Left kidney (tissue), 2 donors: ENCODE results near the gene ATAD2B. TPM values are rescaled to one million over a fixed set of nuclear protein-coding genes. Genes with fewer than 3 reads are reported as not detected.
"Not testable (repeated sequence)": the region's sequence is repeated elsewhere in the genome, so short reads cannot be mapped to it uniquely, and the experiment has no call there.

Experiments used
- DNase-seq: peaks from one replicate; pipeline ENCODE4 v3.0.0-alpha.2; 2013
- polyA plus RNA-seq: library from polyadenylated mRNA; unstranded; fragments of 120-200 nt; gene quantifications from one replicate; pipeline ENCODE4 v1.2.1, GENCODE V29; 2013; ENCODE audit not compliant: insufficient read length

The ATAD2B gene
- polyA plus RNA-seq, 1 donor: 23.8 TPM

DNA sequence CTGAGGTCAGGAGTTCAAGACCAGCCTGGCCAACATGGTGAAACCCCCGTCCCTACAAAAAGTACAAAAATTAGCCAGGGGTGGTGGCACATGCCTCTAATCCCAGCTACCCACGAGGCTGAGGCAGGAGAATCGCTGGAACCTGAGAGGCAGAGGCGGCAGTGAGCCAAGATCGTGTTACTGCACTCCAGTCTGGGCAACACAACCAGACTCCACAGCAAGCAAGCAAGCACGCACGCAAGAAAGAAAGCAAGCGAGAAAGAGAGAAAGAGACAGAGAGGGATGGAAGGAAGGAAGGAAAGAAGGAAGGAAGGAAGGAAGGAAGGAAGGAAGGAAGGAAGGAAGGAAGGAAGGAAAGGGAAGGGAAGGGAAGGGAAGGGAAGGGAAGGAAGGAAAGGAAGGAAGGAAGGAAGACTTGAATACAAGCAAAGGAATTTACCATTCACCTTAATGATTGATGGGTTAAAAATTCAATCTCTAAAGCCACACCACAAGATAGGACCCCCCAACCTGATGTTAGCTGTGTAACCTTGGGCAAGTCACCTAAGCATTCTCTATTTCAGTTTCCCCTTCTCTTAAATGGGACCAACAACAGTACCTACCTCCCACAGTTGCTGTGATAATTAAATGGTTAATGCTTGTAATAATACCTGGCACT is 181.7 kb downstream of the ATAD2B start:
- DNase-seq: no peak

DNA sequence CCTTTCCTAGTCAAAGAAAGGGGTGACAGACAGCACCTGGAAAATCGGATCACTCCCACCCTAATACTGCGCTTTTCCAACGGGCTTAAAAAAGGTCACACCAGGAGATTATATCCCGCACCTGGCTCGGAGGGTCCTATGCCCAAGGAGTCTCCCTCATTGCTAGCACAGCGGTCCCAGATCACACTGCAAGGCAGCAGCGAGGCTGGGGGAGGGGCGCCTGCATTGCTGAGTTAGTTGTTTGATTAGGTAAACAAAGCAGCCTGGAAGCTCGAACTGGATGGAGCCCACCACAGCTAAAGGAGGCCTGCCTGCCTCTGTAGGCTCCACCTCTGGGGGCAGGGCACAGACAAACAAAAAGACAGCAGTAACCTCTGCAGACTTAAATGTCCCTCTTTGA is 190.1 kb downstream of the ATAD2B start:
- DNase-seq: not testable (repeated sequence)

DNA sequence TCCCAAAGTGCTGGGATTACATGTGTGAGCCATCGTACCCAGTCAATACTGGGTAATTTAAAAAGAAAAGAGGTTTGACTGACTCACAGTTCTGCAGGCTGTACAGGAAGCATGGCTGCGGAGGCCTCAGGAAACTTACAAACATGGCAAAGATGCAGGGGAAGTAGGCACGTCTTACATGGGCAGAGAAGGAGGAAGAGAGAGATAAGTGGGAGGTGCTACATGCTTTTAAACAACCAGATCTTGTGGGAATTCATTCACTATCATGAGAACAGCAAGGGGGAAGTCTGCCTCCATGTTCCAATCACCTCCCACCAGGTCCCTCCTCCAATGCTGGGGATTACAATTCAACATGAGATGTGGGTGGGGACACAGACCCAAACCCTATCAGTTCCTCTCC is 192.5 kb downstream of the ATAD2B start:
- DNase-seq: no peak

DNA sequence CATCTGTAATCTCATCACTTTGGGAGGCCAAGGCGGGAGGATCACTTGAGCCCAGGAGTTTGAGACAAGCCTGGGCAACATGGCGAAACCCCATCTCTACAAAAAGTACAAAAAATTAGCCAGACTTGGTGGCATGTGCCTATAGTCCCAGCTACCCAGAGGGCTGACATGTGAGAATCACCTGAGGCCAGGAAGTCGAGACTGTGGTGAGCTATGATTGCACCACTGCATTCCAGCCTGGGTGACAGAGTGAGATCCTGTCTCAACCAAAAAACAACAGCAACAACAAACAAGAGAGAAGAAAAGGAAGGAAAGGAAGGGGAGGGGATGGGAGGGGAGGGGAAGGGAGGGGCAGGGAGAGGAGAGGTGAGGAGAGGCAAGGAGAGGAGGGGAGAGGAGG is 203.9 kb downstream of the ATAD2B start:
- DNase-seq: not testable (repeated sequence)

DNA sequence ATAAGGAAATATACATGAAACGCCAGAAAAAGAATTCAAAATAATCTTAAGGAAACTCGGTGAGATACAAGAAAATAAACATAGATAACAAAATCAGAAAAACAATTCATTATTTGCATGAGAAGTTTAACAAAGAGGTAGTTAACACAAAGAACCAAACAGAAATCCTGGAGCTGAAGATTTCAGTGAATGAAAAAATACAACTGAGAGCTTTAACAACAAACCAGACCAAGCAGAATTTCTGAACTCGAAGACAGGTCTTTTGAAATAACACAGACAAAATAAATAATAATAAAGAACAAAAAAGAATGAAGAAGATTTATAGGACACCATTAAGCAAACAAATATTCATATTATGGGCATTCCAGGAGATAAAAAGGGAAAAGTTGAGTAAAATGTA is 204.7 kb downstream of the ATAD2B start:
- DNase-seq: no peak

DNA sequence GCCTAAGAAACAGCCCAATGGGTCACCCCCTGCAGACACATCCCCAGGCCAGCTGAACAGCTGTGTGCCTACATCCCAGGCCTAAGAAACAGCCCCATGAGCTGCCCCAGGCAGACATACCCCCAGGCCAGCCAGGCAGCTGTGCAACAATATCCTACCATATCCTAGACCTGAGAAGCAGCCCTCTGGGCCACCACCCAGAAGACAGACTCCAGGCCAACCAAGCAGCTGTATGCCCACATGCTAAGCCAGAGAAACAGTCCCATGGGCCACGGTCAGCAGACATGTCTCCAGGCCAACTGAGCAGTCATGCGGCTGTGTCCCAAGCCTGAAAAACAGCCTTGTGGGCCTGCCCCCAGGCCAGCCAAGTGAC is 205.5 kb downstream of the ATAD2B start:
- no peak for DNase-seq

DNA sequence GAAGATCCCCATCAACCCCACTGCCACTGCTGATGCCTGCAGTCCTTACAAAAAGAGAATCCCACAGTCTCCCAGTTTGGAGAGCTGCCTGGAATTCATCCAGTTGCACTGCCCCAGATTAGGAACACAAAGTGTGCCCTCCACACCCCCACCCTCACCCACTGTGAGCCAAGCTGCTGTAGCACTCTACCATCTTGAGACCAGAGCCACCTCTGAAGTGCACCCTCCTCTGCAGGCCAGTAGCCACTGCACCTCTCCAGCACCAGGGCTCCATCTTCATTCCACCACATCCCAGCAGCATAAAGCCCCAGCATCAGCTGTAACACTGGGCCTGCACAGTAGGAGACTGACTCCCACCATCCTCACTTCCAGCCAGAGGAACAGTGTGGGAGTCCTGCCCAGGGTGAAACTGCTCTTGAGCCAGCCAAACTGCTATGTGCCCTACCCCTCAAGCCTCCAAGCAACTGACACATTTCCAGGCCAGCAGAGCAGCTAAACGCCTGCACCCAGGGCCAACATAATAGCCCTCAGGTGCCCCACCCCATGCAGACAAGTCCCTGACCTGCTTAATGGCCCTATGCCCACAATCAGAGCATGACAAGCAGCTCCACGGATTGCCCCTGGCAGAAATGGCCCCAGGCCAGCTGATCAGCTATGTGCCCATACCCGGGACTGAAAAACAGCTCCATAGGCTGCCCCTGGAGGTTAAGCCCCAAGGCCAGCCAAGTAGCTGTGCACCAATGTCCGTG is 206.0 kb downstream of the ATAD2B start:
- no peak for DNase-seq

DNA sequence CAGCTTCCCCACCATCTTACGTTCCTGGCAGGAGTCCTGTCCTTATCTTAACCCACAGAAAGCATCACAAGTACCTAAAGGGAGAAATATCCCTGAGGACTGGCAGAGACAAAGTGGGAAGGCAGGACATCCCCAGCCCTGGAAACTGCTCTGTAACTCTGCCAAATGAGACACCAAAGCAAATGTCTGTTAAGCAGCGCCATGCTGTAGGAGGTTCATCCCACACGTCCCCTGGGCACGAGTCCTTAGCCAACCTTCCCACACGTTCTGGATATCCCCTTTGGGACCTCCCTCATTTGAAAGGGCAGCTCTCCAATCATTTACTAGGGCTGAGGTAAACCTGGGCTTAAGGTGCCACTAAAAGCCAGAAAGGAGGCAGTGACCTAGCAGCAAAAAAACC is 207.2 kb downstream of the ATAD2B start:
- no peak for DNase-seq

DNA sequence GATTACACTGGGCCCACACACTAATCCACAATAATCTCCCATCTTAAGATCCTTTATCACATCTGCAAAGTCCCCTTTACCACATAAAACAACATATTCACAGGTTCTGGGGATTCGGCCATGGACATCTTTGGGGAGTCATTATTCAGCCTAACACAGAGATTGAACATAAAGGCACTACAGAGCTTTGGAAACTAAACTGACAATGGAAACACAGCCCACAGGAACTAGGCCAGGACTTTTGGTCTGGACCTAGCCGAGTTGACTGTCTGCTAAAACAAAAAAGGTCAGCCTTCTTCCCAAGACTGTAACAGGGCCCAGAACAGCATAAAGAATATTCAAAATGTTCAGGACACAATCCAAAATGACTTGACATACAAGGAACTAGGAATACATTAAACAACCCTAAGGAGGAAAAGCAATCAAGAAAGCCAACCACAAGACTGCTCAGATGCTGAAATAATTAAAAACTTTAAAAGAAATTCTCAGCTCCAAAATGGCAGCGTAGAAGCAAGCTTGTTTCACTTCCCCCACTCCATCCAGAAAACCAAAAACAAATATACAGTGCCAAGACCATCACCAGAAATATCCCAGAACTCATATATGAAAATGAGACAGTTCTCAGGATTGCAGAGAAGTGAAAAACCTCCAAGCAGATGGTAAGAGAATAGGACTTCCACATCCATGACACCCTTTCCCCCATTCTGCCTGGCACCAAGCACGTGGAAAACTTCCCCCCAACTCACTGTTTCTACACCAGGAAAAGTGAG is 207.8 kb downstream of the ATAD2B start:
- no peak for DNase-seq

DNA sequence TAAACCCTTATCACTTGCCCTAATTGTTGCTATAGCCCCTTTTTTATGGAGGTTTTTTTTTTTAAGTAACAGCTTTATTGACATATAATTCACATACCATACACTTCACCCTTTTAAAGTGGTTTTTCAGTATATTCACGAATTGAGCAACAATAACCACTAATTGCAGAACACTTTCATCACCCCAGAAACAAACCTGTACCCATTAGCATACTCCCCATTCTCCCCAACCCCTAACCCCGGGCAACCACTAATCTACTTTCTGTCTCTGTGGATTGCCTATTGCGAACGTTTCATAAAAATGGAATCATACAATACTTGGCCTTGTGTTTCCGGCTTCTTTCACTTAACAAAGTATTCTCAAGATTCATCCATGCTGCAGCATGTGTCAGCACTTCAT is 213.6 kb downstream of the ATAD2B start:
- no peak for DNase-seq

DNA sequence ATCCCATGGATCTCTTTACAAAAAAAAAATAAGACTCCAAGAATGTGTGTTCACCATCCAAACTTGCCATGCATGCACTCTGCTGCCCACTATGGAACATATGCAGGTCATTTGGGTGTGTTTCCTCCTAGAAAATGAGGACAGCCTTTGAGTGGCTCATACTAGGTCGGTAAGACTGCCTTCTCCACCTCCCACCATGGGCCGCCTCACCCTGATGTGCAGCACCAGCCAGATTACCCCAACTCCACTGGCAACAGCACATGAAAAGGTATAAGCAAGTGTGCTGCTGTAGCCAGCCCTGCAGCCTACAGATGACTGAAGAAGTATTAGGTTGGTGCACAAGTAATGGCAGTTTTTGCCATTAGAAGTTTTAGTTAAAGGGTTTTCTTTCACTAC is 214.2 kb downstream of the ATAD2B start:
- no peak for DNase-seq

DNA sequence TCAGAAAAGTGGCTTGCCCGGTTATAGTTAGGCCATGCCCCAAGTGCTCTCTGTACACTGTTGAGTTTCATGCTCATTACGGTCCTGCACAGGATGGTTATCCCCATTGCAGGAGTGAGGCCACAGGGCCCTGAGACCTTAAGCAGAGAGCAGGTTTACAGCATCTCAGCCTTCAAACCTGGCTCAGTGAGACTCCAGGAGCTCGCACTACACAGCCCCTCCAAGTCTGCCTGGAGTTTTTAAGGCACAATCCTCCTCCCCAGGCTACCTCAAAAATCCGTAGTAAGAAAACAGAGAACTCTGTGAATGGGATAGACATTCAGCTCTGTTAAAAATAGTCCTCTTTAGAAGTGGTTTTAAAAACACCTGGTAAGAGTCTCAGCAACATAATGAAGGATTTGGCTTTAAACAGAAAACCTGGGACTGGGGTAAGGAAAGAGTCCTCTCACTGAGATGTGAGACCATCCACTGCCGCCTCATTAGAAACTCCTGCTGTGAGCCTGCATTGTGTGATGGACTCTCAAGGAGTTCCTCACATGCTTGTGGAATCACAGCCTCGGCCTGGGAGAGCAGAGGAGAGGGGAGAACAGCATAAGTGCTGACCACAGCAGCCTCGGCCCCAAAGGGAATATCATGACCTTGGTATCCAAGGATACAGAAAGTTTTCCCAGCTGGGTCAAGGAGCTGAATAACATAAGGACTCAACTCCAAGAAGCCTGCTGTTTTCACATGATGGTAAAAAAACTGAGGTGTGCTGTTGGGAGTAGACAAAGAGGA is 214.8 kb downstream of the ATAD2B start:
- no peak for DNase-seq

DNA sequence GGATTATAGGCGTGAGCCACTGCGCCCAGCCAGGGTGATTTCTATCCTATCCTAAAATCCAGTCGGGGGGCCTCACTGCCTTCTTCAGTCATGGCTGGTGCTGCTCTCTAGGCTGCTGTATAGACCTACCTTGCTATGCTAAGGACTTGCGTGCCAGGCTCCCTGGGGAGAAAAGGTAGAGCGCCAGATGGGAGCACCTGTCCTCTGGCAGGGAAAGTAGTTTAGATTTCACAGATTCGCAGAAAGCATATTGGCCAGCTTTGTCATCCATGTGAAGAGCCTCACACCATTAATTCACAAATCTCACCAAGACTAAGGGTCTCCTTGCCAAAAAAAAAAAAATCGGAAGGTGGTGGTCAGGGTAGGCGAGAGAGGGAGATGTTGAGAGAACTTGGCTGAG is 217.6 kb downstream of the ATAD2B start:
- no peak for DNase-seq

DNA sequence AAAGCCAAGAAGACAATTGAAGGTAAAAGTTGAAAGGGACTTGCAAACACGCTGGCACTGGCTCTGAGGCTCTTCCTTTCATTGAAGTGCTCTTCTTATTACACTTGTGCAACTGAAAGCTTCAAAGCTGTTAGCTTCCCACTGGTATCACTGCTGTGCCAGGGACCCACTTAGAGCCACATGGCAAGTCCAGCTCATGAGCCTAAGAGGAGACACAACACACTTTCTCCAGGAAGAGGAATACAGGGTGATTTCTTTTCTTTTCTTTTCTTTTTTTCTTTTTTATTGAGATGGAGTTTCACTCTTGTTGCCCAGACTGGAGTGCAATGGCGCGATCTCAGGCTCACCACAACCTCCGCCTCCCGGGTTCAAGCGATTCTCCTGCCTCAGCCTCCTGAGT is 218.2 kb downstream of the ATAD2B start:
- DNase-seq: no peak

DNA sequence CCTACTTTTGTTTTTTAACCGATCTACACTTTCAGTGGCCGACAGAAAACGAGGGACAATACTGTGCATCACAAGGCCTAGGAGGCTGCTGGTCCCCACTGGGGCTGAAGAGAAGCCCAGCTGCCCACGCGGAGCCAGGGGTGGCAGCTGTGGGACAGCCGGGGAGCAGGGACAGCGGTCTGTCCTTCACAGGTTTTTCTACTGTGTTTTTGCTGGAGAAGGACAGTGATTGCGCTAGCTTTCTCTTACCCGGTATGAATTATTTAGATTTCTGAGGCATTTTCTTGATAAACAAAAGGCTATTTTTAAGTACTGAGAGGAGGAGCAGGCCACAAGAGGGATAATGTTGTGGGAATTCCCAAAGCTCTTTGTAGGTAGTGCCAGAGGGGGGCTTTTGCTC is 219.8 kb downstream of the ATAD2B start:
- DNase-seq: no peak

DNA sequence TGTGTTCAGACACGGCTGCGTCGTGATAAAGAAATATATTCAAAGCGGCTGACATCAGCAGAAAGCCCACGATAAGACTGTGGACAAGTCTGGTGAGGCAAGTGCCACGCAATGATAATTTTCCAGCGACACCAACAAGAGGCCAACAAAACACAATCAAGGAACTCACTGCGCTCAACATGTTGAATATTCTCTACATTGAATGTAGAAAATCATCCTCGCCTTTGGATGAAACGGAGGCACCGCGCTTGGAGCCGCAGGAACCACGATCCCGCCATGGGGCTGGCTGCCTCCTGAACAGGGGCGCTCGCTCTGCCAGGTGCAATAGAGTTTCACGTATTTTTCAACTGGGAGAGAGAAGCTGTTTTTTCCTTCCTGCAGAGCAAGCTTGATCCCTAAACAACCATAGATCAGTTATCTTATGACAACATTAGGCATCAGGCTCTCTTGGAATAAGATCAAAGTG is 220.3 kb downstream of the ATAD2B start:
- DNase-seq: no peak

DNA sequence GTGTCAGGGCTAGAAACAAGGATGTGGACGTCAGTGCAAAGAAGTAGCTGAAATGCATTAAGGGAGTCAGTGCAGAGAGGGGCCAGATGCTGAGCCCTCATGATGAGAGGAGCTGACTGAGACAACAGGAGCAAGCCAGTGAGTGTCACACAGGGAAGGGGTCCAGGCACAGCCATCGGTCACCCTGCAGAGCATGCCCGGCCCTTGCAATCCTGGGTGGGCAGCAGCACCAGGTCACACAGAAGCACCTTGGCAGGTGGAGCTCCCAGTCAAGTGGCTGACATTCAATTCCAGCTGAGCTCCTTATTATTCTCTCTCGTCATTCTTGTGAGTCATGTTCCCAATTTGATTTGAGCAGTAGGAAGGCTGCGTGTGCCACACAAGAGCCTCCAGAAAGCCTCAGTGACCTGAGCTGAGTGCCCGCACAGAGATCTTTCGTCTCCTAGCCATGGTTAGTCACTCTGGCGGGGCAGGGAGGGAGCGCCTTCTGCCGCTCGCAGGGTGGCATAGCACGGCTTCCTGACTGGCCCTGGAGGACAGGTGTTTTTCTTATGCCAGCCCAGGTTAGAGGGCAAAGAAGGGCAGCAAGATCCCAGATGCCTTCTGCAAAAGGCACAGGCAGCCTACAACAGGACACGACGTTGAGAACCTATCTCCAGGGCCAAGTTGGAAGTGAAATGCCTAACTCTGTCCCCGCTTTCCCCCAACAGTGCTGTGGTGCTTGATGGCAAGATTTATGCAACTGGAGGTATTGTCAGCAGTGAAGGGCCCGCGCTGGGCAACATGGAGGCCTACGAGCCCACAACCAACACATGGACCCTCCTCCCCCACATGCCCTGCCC is 220.9 kb downstream of the ATAD2B start:
- no peak for DNase-seq

DNA sequence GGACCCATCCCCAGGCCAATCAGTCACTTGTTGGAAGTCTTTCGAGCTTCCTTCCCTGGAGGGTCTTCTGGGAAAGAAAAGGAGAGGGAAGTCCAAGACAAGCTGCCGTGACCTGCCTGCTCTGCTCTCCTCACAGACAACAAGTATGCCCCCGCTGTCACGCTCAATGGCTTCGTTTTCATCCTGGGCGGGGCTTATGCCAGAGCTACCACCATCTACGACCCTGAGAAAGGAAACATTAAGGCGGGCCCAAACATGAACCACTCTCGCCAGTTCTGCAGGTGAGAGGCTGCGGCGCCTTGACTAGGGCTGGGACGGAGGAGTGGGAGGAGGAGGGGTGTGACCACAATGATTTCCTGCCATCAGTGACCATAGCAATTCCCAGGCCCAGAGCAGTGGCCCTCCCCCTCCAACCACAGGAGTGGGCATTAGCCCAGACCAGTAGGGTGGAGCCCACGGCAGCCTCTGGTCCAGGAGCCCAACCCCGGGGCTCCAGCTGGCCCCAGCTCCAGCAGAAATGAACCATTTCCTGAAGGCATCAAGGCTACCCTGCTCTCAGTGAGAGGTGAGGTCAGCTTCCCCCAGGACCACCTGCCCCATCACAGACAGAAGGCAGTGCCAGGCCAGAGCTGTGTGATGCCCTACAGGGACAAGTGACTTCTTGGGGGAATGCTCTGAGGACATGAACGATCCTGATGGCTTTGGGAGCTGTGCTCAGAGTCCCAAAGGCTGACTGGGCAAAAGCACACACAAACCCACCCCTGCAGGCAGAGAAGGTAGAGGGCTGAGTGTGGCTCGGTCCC is 223.1 kb downstream of the ATAD2B start:
- no peak for DNase-seq

DNA sequence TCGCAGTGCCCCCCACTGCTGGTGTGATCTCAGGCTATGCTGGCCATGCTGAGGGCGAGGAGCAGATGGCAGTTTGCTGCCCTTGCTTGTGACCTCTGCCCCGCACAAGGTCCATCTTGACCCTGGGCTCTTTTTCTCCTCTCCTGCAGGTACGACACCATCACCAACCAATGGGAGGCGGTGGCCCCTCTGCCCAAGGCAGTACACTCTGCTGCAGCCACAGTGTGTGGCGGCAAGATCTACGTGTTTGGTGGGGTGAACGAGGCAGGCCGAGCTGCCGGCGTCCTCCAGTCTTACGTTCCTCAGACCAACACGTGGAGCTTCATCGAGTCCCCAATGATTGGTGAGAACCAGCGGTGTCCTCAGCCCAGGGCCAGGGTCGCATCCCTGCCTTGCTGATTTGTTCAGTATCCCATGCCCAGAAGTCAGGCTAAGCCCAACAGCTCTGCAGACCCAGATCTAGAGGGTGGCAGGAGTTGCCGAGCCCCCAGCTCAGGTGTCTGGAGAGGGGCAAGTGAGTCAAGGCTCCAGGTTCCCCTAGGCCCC is 223.8 kb downstream of the ATAD2B start:
- DNase-seq: no peak

DNA sequence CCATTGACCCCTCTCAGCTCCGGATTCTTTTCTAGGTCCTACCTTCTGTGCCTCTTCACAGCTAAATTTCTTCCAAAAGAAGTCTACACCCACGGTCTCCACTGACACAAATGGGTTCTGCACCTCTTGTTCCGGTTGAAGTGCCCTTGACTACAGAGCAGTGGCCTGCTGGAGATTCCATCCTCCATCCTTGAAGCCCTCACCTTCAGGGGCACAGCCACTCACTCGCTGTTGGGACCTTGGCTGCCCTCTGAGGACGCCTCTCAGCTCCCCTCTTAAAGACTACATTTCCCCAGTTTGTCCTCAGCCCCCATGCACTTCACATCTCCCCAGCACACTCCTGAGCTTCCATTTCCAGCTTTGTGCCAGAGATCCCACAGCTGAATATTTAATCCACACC is 226.3 kb downstream of the ATAD2B start:
- no peak for DNase-seq
